Small intestine (tissue), 7 donors: ENCODE data around the gene CCDC3. TPM values are rescaled to one million over a fixed set of nuclear protein-coding genes. Genes with fewer than 3 reads are reported as not detected.

ENCODE experiments used
- DNase-seq, 2 donors: peaks; one replicate each; pipeline versions ENCODE4 v3.0.0 to v3.0.0-alpha.2; 2013
- FAIRE-seq: peaks from 2 replicates; lab custom pipeline; 2012; peaks lifted over from hg19 to GRCh38; lab: Jason Lieb, UNC
- H3K27ac ChIP-seq, 3 donors: one replicate each; pipeline ENCODE4 v1.5.1; 2013; ENCODE audit warnings: low read length in 2 of 3, mild to moderate bottlenecking in 2 of 3, control low read depth in 1 of 3, inconsistent platforms in 1 of 3, low read depth in 1 of 3, moderate library complexity in 1 of 3
- H3K27me3 ChIP-seq, 3 donors: one replicate each; pipeline ENCODE4 v1.6.1; 2013; ENCODE audit warnings: low read length in 3 of 3, inconsistent platforms in 1 of 3; ENCODE audit not compliant: control insufficient read depth in 3 of 3, insufficient read depth in 3 of 3
- H3K36me3 ChIP-seq, 3 donors: one replicate each; pipeline ENCODE4 v1.6.1; 2013; ENCODE audit warnings: low read length in 3 of 3, inconsistent platforms in 1 of 3, low read depth in 1 of 3, mild to moderate bottlenecking in 1 of 3, moderate library complexity in 1 of 3; ENCODE audit not compliant: control insufficient read depth in 3 of 3, insufficient read depth in 2 of 3
- H3K4me1 ChIP-seq, 3 donors: one replicate each; pipeline ENCODE4 v1.6.1; 2013; ENCODE audit warnings: low read length in 2 of 3, inconsistent platforms in 1 of 3, low read depth in 1 of 3, mild to moderate bottlenecking in 1 of 3, moderate library complexity in 1 of 3; ENCODE audit not compliant: control insufficient read depth in 3 of 3, insufficient read depth in 2 of 3
- H3K4me3 ChIP-seq, 3 donors: one replicate each; pipeline ENCODE4 v1.5.1; 2013; ENCODE audit warnings: low read length in 3 of 3, control low read depth in 1 of 3, inconsistent platforms in 1 of 3, low read depth in 1 of 3, mild to moderate bottlenecking in 1 of 3, moderate library complexity in 1 of 3
- H3K9me3 ChIP-seq, 2 donors: one replicate each; pipeline ENCODE4 v1.6.1; 2013; ENCODE audit warnings: low read depth in 1 of 2, low read length in 1 of 2; ENCODE audit not compliant: control insufficient read depth in 2 of 2, insufficient read depth in 1 of 2
- WGBS, 3 donors: extraction: QIAGEN DNeasy Blood & Tissue Kit; methylation state at CpG; one replicate each; pipeline ENCODE4 v1.1.7; 2013; 5-methylcytosine and 5-hydroxymethylcytosine counted together
- polyA plus RNA-seq, 4 donors: library from polyadenylated mRNA; stranded (reverse) in 3 of 4; unstranded in 1 of 4; fragments of 200-250 nt in 3 of 4; fragments of 120-200 nt in 1 of 4; gene quantifications; one replicate each; pipeline versions ENCODE4 v1.2.1 to v1.2.3, GENCODE V29; 2013
- donor health status: healthy with polysubstance abuse.
- donor health status: control.
- donor health status: control.
- donor health status: Bipolar disorder and iron deficiency.
- donor health status: healthy.

CCDC3 gene
- polyA plus RNA-seq, 4 donors: 0.22 to 8.7 (median 4.1) TPM

DNA sequence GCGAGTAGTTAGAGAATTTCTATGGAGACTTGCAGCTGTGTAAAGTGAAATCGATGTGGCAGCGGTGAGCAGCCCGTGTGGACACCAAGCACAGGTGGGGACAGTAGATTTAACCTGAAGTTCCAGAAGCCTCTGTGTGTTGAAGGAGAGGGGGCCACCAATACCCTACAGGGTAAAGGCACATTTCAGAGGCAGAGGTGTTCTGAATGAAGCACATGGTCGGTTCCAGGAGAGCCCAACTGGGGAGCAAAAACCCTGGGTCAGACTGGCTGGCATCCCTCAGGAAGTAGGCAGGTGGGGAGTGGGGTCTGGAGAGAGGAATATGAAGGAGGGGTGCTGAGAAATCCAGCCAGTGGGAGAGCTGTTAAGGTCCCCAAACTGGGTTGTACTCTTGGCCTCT, 76.6 kb downstream of the CCDC3 start:
- DNase-seq (no peak), FAIRE-seq (no peak)
- WGBS, 3 donors: 92 to 94% (median 93%) methylated on average over 5 of the region's 5 CpGs
- Histone ChIP-seq H3K4me3 (no peak overlapping the region), H3K27me3 (peaks cover 0 to 2% (median 0%) of the 10 kb centered on the region in 3 donors), H3K4me1 (no peaks in the 10 kb centered on the region), H3K9me3 (no peaks in the 10 kb centered on the region), H3K36me3 (no peaks in the 10 kb centered on the region), H3K27ac (no peak overlapping the region)

DNA sequence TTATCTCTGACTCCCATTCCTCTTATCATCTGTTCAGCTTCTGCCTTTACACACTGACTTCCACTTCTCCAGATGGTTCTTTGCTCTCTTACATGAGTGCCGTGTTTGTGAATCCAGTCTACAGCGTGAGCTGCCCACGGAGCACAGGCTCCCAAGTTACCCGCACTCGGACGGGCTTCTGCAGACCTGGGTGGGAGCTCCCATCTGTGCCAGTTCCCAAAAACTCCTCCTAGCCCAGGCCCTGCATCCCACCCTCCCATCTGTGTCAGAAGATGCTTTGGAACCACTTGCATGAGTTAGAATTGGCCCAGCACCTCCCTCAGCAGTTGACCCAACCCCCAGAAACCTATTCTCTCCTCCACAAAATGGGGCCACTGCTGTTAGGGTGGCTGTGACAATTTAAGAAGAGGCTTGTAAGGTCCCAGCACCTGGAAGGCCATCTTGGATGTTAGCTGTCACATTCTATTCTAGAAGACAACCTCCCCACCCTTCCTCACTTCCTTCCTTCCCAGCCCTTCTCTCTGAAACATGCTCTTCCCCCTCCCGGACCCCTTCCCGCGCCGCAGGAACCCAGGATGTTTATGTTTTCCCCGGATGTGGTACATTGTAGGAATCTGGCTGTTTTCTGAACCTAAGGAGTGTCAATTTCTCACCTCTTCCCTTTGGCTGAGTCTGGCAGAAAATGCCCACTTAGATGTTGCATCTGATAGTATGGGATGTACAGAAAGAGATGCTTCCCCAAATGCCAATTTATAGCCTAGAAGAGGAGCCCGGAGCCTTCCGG, 79.2 kb downstream of the CCDC3 start:
- no peaks in the 10 kb centered on the region for H3K27me3 ChIP-seq
- WGBS, 3 donors: 73 to 88% (median 83%) methylated on average over 13 of the region's 13 CpGs
- FAIRE-seq (no peak), DNase-seq (no peak)
- H3K4me3 ChIP-seq: no peak overlapping the region
- H3K9me3 ChIP-seq: no peaks in the 10 kb centered on the region
- peak overlapping the region in 2 of 3 donors; percentile 17 to 33 for H3K27ac ChIP-seq
- H3K4me1 ChIP-seq: no peaks in the 10 kb centered on the region
- H3K36me3 ChIP-seq: no peaks in the 10 kb centered on the region

DNA sequence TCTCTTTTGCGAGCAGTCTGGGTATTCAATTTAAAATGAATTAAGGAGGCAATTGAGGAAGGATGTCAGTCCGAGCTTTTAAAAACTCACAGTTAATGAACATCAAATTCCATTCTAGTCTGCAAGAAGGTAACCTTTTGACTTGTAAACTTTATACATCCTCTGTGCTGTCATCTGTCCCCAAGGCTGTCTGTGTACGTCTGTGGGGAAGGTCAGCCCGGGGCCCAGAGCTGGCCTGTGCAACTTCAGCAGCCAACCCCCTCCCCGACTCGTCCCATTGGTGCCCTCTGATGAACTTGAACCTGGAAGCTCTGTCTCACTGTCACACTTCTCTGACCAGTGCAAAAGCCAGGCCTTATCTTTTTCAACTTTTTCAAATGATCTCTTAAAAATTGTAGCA, 80.3 kb downstream of the CCDC3 start:
- H3K27me3 ChIP-seq: no peaks in the 10 kb centered on the region
- no peak overlapping the region for H3K4me3 ChIP-seq
- DNase-seq: no peak
- no peaks in the 10 kb centered on the region for H3K36me3 ChIP-seq
- H3K9me3 ChIP-seq: no peaks in the 10 kb centered on the region
- no peak overlapping the region for H3K27ac ChIP-seq
- no peaks in the 10 kb centered on the region for H3K4me1 ChIP-seq
- FAIRE-seq: no peak
- 68 to 73% (median 71%) methylated on average over 6 of the region's 6 CpGs for WGBS, 3 donors

DNA sequence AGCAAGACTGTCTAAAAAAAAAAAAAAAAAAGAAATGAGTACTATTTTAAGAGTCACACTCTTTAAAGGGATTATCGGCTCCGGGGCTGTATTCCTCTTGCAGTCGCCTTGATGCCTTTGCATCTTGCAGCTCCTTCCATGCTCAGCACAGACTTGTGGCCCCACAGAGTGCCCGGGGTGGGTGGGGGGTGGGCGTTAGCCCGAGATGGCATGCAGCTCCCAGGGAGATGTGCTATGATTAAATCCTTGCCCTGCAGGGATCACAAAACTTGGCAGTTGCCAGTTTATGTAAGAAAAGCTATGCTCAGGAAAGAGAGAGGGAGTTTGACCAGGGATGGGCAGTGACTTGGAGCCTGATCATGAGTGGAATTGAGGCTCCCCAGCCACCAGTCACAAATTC, 81.9 kb downstream of the CCDC3 start:
- Histone ChIP-seq H3K4me3 (no peak overlapping the region), H3K9me3 (peaks cover 0 to 3% of the 10 kb centered on the region in 2 donors), H3K27ac (no peak overlapping the region), H3K4me1 (no peaks in the 10 kb centered on the region), H3K27me3 (no peaks in the 10 kb centered on the region), H3K36me3 (no peaks in the 10 kb centered on the region)
- FAIRE-seq (no peak), DNase-seq (no peak)
- WGBS, 3 donors: 73 to 77% (median 75%) methylated on average over 6 of the region's 6 CpGs

DNA sequence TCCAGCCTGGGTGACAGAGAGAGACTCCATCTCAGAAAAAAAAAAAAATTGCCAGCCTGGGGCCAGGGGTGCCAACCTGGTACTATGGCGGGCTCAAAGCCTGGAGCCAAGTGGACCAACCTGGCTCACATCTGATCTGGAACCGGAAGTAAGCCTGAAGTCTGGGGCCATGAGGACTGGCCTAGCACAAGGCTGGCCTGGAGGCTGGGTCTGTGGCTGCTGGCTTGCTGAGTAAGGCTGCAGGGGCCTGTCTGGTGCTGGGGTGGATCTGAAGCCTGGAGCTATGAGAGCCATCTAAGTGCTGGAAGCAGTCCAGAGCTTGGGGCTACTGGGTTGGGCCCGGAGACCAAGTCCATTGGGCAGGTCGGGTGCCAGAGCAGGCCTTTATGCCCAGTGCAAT, 84.9 kb downstream of the CCDC3 start:
- no peak for FAIRE-seq
- Histone ChIP-seq H3K36me3 (no peaks in the 10 kb centered on the region), H3K4me1 (no peaks in the 10 kb centered on the region), H3K27me3 (no peaks in the 10 kb centered on the region), H3K4me3 (no peak overlapping the region), H3K27ac (no peak overlapping the region), H3K9me3 (peaks cover 0 to 3% of the 10 kb centered on the region in 2 donors)
- no peak for DNase-seq
- WGBS, 3 donors: 79 to 84% (median 82%) methylated on average over 4 of the region's 4 CpGs

DNA sequence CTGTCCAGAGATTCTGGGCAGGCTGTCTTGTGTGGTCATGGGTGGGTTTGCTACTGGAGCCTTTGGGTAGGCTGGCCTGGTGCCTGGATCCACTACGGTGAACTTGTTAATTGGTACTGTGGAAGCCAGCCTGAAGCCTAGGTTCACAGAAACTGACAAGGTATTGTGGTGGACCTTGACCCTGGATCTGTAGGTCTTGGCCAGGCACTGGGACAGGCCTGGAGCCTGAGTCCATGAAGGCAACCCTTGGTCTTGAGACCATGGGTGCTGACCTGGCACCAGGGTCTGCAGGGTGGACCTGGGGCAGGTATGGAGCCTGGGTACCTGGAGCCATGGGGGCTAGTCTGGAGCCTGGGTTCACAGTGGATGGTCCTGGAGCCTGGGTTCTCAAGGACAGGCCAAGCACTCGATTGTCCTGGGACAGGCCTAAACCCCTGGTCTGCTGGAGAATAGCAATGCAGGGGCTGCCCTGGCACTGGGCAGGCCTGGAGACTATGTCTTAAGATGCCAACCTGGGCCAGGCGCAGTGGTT, 85.8 kb downstream of the CCDC3 start:
- H3K4me3 ChIP-seq: no peak overlapping the region
- 80 to 92% (median 87%) methylated on average over 3 of the region's 3 CpGs for WGBS, 3 donors
- peak in 1 of 2 donors; percentile 29 for DNase-seq
- H3K36me3 ChIP-seq: no peaks in the 10 kb centered on the region
- no peaks in the 10 kb centered on the region for H3K4me1 ChIP-seq
- no peak for FAIRE-seq
- H3K9me3 ChIP-seq: peaks cover 0 to 3% of the 10 kb centered on the region in 2 donors
- peaks cover 0 to 2% (median 0%) of the 10 kb centered on the region in 3 donors for H3K27me3 ChIP-seq
- no peak overlapping the region for H3K27ac ChIP-seq

DNA sequence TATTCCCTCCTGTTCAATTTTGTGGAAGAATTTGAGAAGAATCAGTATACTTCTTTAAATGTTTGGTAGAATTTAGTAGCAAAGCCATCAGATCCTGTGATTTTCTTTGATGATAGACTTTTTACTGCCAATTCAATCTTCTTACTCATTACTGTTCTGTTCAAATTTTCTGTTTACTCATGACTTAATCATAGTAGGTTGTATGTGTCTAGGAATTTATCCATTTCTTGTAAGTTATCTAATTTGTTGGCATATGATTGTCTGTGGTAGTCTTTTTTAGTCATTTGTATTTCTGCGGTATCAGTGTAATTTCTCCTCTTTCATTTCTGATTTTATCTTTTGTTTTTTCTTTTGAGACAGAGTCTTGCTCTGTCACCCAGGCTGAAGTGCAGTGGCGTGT, 87.4 kb downstream of the CCDC3 start:
- Histone ChIP-seq H3K27ac (no peak overlapping the region), H3K36me3 (no peaks in the 10 kb centered on the region), H3K4me3 (no peak overlapping the region), H3K27me3 (peaks cover 0 to 9% (median 0%) of the 10 kb centered on the region in 3 donors), H3K9me3 (peaks cover 0 to 3% of the 10 kb centered on the region in 2 donors), H3K4me1 (no peaks in the 10 kb centered on the region)
- WGBS, 3 donors: 66 to 93% (median 78%) methylated on average over 2 of the region's 2 CpGs
- no peak for DNase-seq
- FAIRE-seq: no peak

DNA sequence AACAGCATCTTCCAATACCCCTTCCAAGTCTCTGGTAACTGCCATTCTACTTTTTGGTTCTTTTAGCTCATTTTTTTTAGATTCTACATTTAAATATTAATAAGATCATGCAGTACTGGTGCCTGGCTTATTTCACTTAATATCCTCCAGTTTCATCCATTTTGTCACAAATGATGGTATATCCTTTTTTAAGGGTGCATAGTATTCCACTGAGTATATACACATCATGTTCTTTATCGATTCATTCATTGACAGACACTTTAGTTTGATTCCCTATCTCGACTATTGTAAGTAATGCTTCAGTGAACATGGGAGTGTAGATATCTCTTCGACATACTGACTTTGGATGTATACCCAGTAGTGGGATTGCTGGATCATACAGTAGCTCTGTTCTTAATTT, 89.7 kb downstream of the CCDC3 start:
- H3K4me3 ChIP-seq: no peak overlapping the region
- H3K27me3 ChIP-seq: peaks cover 0 to 16% (median 0%) of the 10 kb centered on the region in 3 donors
- FAIRE-seq (no peak), DNase-seq (no peak)
- no peaks in the 10 kb centered on the region for H3K4me1 ChIP-seq
- H3K36me3 ChIP-seq: no peaks in the 10 kb centered on the region
- WGBS, 3 donors: 84 to 93% (median 92%) methylated on average over 3 of the region's 3 CpGs
- H3K27ac ChIP-seq: no peak overlapping the region
- H3K9me3 ChIP-seq: peaks cover 0 to 3% of the 10 kb centered on the region in 2 donors
